Dedifferentiated amniotic fluid mesenchymal stem cell (primary cell): ENCODE measurements around the gene SIRPD.

ENCODE experiments used
- DNase-seq: peaks from one replicate; pipeline ENCODE4 v3.0.0-alpha.2; 2016; ENCODE audit errors: extremely low spot score

Gene SIRPD

GRCh38 chr20:1494436-1494835, 63.1 kb downstream of the SIRPD start:
- no peak for DNase-seq

GRCh38 chr20:1493536-1493935, 64.0 kb downstream of the SIRPD start:
- no peak for DNase-seq

GRCh38 chr20:1491860-1492642, 65.5 kb downstream of the SIRPD start:
- DNase-seq: no peak

GRCh38 chr20:1491281-1491840, 66.1 kb downstream of the SIRPD start, which contains the start of gene SIRPB2:
SIRPB2 (minus strand) TSS chr20:1491420; CDS start chr20:1491359, 61 bp downstream.
- DNase-seq: no peak

- no peak for DNase-seq
Observed at GRCh38 chr20:1490643-1491195, 66.8 kb downstream of the SIRPD start.

GRCh38 chr20:1489764-1490436, 67.6 kb downstream of the SIRPD start:
- DNase-seq: peak; percentile 73

GRCh38 chr20:1489325-1489724, 68.2 kb downstream of the SIRPD start:
- no peak for DNase-seq

- no peak for DNase-seq
Observed at GRCh38 chr20:1486566-1486965, 70.9 kb downstream of the SIRPD start.

GRCh38 chr20:1484438-1485116, 72.9 kb downstream of the SIRPD start:
- DNase-seq: no peak
